Type B pancreatic cell (in vitro differentiated cells): Measurements from ENCODE around the gene PLEKHH3. TPM values are rescaled to one million over a fixed set of nuclear protein-coding genes. Genes with fewer than 3 reads are reported as not detected.

ENCODE experiments used
- DNase-seq: peaks from one replicate; pipeline ENCODE4 v3.0.0; 2021; ENCODE audit warnings: mixed read lengths; ENCODE audit not compliant: unreplicated experiment; ENCODE audit errors: extremely low spot score
- H3K27ac Mint-ChIP-seq: 2 replicates; pipeline ENCODE4 v1.8.0; 2021; ENCODE audit warnings: mild to moderate bottlenecking, mixed read lengths
- H3K27me3 Mint-ChIP-seq: 2 replicates; pipeline ENCODE4 v1.8.0; 2021; ENCODE audit warnings: mixed read lengths
- H3K36me3 Mint-ChIP-seq: 2 replicates; pipeline ENCODE4 v1.8.0; 2021; ENCODE audit warnings: mixed read lengths
- H3K4me1 Mint-ChIP-seq: one replicate; pipeline ENCODE4 v1.8.0; 2021; ENCODE audit warnings: mixed read lengths; ENCODE audit not compliant: unreplicated experiment
- H3K4me3 Mint-ChIP-seq: 2 replicates; pipeline ENCODE4 v1.8.0; 2021; ENCODE audit warnings: mild to moderate bottlenecking, mixed read lengths
- H3K9me3 Mint-ChIP-seq: 2 replicates; pipeline ENCODE4 v1.8.0; 2021; ENCODE audit warnings: mixed read lengths
- CTCF ChIP-seq: fragments of 200-600 bp; sonication (generic); conservative IDR thresholded peaks from 2 replicates; pipeline ENCODE4 v1.5.0; 2021; ENCODE audit warnings: antibody characterized with exemption, mild to moderate bottlenecking
- total RNA-seq: library from RNA; stranded (reverse); gene quantifications from 2 replicates; pipeline ENCODE4 v1.2.1, GENCODE V29; 2021; ENCODE audit warnings: low replicate concordance

PLEKHH3 gene
- total RNA-seq, 1 donor from 2014 or later, result 29.1 TPM

DNA sequence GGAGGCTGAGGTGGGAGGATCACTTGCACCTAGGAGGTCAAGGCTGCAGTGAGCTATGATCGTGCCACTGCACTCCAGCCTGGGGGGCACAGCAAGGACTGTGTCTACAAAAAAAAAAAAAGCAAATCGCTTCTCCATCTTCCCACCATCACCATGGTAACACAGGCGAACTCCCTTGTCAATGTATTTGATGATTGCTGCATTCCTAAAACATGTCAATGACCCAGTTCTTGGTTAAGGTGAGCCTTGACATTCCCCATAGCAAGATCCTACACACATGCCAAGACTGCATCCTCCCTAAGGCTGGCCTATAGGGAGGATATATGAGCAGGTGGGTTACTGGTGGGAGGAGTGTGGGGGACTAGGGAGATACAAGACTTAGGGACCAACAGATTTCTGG is 17.7 kb upstream of the PLEKHH3 start:
- no peak for TF ChIP-seq CTCF

DNA sequence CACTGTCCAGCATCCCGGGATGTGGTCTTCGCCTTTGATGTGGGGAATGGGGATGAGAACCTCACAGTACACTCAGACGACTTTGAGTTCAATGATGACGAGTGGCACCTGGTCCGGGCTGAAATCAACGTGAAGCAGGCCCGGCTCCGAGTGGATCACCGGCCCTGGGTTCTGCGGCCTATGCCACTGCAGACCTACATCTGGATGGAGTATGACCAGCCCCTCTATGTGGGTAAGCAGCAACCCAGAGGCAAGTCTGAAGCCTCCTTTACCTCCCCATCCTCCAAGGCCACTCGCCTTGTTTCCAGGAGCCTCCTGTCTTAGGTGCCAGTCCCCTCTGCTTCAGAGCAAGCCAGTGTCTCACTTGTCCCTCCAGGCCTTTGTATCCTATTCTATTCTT is 15.7 kb upstream of the PLEKHH3 start:
- H3K4me3 Mint-ChIP-seq, result no peak overlapping the region
- no peak for DNase-seq
- no peaks in the 10 kb centered on the region for H3K27me3 Mint-ChIP-seq
- H3K36me3 Mint-ChIP-seq, result peaks cover 4% of the 10 kb centered on the region
- H3K27ac Mint-ChIP-seq, result no peak overlapping the region
- no peaks in the 10 kb centered on the region for H3K4me1 Mint-ChIP-seq
- no peak for TF ChIP-seq CTCF
- H3K9me3 Mint-ChIP-seq, result no peaks in the 10 kb centered on the region

More for the DNA sequence above, 17.7 kb upstream of the PLEKHH3 start:
- Mint-ChIP-seq H3K4me3 (no peak overlapping the region), H3K27me3 (no peaks in the 10 kb centered on the region), H3K9me3 (no peaks in the 10 kb centered on the region), H3K36me3 (peaks cover 4% of the 10 kb centered on the region), H3K4me1 (no peaks in the 10 kb centered on the region), H3K27ac (no peak overlapping the region)
- no peak for DNase-seq

DNA sequence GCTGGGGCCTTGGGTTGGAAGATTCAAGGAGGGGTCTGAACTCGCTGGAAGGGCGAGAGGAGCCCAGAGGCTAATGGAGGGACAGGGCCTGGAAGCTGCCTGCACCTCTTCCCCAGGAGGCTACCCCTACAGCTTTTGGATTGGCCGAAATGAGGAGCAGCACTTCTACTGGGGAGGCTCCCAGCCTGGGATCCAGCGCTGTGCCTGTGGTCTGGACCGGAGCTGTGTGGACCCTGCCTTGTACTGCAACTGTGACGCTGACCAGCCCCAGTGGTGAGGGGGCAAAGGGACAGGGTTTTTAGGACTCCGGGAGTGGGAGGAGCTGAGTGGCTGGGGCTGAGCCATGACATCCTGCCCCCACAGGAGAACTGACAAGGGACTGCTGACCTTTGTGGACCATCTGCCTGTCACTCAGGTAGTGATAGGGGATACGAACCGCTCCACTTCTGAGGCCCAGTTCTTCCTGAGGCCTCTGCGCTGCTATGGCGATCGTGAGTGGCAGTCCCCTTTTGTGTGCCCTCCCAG is 14.3 kb upstream of the PLEKHH3 start:
- Mint-ChIP-seq H3K9me3 (no peaks in the 10 kb centered on the region), H3K27ac (no peak overlapping the region), H3K36me3 (peaks cover 4% of the 10 kb centered on the region), H3K4me1 (no peaks in the 10 kb centered on the region), H3K27me3 (no peaks in the 10 kb centered on the region), H3K4me3 (no peak overlapping the region)
- no peak for DNase-seq
- TF ChIP-seq CTCF, result no peak

DNA sequence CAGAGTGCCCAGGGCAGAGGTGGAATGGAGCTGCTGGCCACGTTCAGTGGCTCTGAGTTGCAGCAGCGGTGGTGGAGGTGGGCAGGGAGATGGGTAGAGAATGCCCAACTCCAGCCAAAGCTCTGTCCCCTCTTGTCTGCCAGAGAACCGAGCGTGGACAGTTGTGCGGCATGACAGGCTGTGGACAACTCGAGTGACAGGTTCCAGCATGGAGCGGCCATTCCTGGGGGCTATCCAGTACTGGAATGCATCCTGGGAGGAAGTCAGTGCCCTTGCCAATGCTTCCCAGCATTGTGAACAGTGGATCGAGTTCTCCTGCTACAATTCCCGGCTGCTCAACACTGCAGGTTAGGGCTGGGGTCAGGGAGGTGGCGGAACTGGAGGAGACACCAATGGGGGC is 13.8 kb upstream of the PLEKHH3 start:
- Mint-ChIP-seq H3K4me1 (peaks cover 4% of the 10 kb centered on the region), H3K4me3 (no peak overlapping the region), H3K27ac (no peak overlapping the region), H3K36me3 (peaks cover 4% of the 10 kb centered on the region), H3K27me3 (peaks cover 2% of the 10 kb centered on the region), H3K9me3 (no peaks in the 10 kb centered on the region)
- no peak for TF ChIP-seq CTCF
- DNase-seq, result no peak

DNA sequence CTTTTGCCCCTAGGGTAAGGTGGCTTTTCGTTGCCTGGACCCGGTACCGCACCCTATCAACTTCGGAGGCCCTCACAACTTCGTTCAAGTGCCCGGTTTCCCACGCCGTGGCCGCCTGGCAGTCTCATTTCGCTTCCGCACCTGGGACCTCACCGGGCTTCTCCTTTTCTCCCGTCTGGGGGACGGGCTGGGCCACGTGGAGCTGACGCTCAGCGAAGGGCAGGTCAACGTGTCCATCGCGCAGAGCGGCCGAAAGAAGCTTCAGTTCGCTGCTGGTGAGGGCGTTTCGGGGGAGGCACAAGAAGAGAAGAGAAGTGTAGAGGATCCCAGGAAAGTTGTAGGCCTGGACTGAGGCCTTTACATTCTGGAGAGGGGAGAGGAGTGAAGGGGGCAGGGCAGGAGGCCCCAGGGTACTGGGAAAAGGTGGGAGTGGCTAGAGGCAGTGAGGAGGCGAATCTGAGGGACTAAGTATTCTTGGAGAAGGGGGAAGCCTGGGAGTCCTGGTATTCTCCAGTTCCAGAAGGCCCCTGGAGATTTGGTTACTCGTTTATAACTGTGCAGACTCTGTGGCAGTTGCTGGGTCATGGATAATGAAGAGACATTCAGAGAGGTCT is 11.0 kb upstream of the PLEKHH3 start:
- H3K27ac Mint-ChIP-seq, result no peak overlapping the region
- H3K4me3 Mint-ChIP-seq, result no peak overlapping the region
- H3K9me3 Mint-ChIP-seq, result no peaks in the 10 kb centered on the region
- no peak for DNase-seq
- TF ChIP-seq CTCF, result no peak
- peaks cover 5% of the 10 kb centered on the region for H3K36me3 Mint-ChIP-seq
- peaks cover 12% of the 10 kb centered on the region for H3K27me3 Mint-ChIP-seq
- H3K4me1 Mint-ChIP-seq, result peaks cover 13% of the 10 kb centered on the region
